Heart left ventricle (tissue), 13 donors: ENCODE results near the gene MBTPS2.

Source experiments
- POLR2A ChIP-seq, 2 donors: fragments of 450-650 bp; IDR thresholded peaks; one replicate each; pipeline ENCODE4 v1.6.1; 2017; ENCODE audit warnings: antibody characterized with exemption in 2 of 2, mild to moderate bottlenecking in 2 of 2, moderate library complexity in 2 of 2
- TF ChIP-seq, protein P1 (sequence below), 12 donors: fragments of 200-600 bp; sonication (generic) in 4 of 12; IDR thresholded peaks; one replicate each; pipeline versions ENCODE4 v1.5.0 to v1.8.0; 2018 to 2022; ENCODE audit warnings: antibody characterized with exemption in 12 of 12, mild to moderate bottlenecking in 5 of 12
- donor health status: ischemic (EF 13 %, LVEDD 7.1; RV severe dilation, severe dysfunction).
- donor health status: DM: no; HTN: yes; CAD: no.
- donor health status: DM: no; HTN: no; CAD: no.
- donor health status: ischemic (EF 25% LVEDD 6.9; RV normal size, moderate dysfunction).
- donor health status: ischemic (EF 25% LVEDD 5.7; RV mildly dilated, moderate dysfunction).
- donor health status: ischemic (EF 35%, LVEDD 5.7; RV mildly dilated, moderate dysfunction).
- donor health status: nonischemic (EF 11% LVEDD 7.7; RV severe dilation, severe dysfunction).
- donor health status: DM: yes; HTN: yes; CAD: no.
- donor health status: PGD.
- donor health status: ischemic (EF 29% LVEDD 5.4; RV normal size, mild dysfunction).
- donor health status: nonischemic (EF 23%, LVEDD 6.1; RV moderate dilation, normal function).

DNA sequence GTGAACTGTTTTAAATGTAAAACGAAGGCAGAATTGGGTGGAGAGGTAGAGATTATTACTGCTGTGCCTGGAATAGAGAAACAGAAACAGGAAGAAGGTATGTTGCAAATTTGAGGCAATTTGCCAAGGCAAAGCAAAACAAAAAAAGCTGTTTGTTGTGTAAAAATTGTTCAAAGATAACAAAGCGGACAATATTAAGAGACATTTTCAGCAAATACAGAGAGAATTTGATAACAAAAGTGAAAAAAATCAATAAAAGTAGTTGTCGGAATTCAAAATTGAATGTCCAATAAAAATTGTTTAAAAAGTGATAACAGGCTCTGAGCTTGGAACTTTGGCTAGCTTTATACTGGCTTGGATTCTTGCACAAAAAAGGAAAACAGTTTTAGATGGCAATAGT lies 86.7 kb downstream of the MBTPS2 start:
- no peak for TF ChIP-seq POLR2A (IDR thresholded peaks at IDR 0.05)
- TF ChIP-seq, protein P1, sequence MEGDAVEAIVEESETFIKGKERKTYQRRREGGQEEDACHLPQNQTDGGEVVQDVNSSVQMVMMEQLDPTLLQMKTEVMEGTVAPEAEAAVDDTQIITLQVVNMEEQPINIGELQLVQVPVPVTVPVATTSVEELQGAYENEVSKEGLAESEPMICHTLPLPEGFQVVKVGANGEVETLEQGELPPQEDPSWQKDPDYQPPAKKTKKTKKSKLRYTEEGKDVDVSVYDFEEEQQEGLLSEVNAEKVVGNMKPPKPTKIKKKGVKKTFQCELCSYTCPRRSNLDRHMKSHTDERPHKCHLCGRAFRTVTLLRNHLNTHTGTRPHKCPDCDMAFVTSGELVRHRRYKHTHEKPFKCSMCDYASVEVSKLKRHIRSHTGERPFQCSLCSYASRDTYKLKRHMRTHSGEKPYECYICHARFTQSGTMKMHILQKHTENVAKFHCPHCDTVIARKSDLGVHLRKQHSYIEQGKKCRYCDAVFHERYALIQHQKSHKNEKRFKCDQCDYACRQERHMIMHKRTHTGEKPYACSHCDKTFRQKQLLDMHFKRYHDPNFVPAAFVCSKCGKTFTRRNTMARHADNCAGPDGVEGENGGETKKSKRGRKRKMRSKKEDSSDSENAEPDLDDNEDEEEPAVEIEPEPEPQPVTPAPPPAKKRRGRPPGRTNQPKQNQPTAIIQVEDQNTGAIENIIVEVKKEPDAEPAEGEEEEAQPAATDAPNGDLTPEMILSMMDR (IDR thresholded peaks at IDR 0.05), result no peak
